ENCODE results near the gene CYP24A1. TPM values are rescaled to one million over a fixed set of nuclear protein-coding genes. Genes with fewer than 3 reads are reported as not detected.

The CYP24A1 gene
- total RNA-seq, 1 donor from 2014 or later: not detected

GRCh38 chr20:54162378-54163009 is 11.3 kb downstream of the CYP24A1 start:
- intact Hi-C loops (cut with DNase I): no loop called here
- no peak for ATAC-seq (ENCODE audit: poor library complexity)
- DNase-seq: no peak

- ATAC-seq (ENCODE audit: poor library complexity) (no peak), DNase-seq (no peak)
- intact Hi-C loops (cut with DNase I): no loop called here
Measured at GRCh38 chr20:54161821-54162149, 12.0 kb downstream of the CYP24A1 start.

- no peak for ATAC-seq (ENCODE audit: poor library complexity)
- intact Hi-C loops (cut with DNase I): no loop called here
- DNase-seq: no peak
Measured at GRCh38 chr20:54161008-54161820, 12.6 kb downstream of the CYP24A1 start.

GRCh38 chr20:54160065-54161007 is 13.4 kb downstream of the CYP24A1 start:
- ATAC-seq (ENCODE audit: poor library complexity) (no peak), DNase-seq (no peak)
- intact Hi-C loops (cut with DNase I): no loop called here

GRCh38 chr20:54158856-54159418 is 14.8 kb downstream of the CYP24A1 start:
- intact Hi-C loops (cut with DNase I): no loop called here
- no peak for DNase-seq
- ATAC-seq (ENCODE audit: poor library complexity): no peak

- DNase-seq: no peak
- ATAC-seq (ENCODE audit: poor library complexity): no peak
- intact Hi-C loops (cut with DNase I): no loop called here
Measured at GRCh38 chr20:54158226-54158625, 15.6 kb downstream of the CYP24A1 start.

- no peak for ATAC-seq (ENCODE audit: poor library complexity)
Measured at GRCh38 chr20:54156981-54157835, 16.6 kb downstream of the CYP24A1 start.

GRCh38 chr20:54156522-54156921 is 17.3 kb downstream of the CYP24A1 start:
- intact Hi-C loops (cut with DNase I): no loop called here
- DNase-seq (no peak), ATAC-seq (ENCODE audit: poor library complexity) (no peak)

More at GRCh38 chr20:54156981-54157835, 16.6 kb downstream of the CYP24A1 start:
- no peak for DNase-seq
- intact Hi-C loops (cut with DNase I): no loop called here

GRCh38 chr20:54155736-54156317 is 18.0 kb downstream of the CYP24A1 start:
- no peak for DNase-seq
- intact Hi-C loops (cut with DNase I): no loop called here
- ATAC-seq (ENCODE audit: poor library complexity): no peak

GRCh38 chr20:54154439-54154838 is 19.3 kb downstream of the CYP24A1 start:
- no peak for ATAC-seq (ENCODE audit: poor library complexity)
- intact Hi-C loops (cut with DNase I): no loop called here

GRCh38 chr20:54153847-54154246 is 19.9 kb downstream of the CYP24A1 start:
- intact Hi-C loops (cut with DNase I): no loop called here
- no peak for DNase-seq
- ATAC-seq (ENCODE audit: poor library complexity): no peak

More at GRCh38 chr20:54154439-54154838, 19.3 kb downstream of the CYP24A1 start:
- DNase-seq: no peak

GRCh38 chr20:54153041-54153327 is 20.8 kb downstream of the CYP24A1 start:
- ATAC-seq (ENCODE audit: poor library complexity): no peak
- intact Hi-C loops (cut with DNase I): no loop called here
- no peak for DNase-seq

- intact Hi-C loops (cut with DNase I): no loop called here
- ATAC-seq (ENCODE audit: poor library complexity) (no peak), DNase-seq (no peak)
Measured at GRCh38 chr20:54152227-54153040, 21.4 kb downstream of the CYP24A1 start.

- intact Hi-C loops (cut with DNase I): no loop called here
- ATAC-seq (ENCODE audit: poor library complexity) (no peak), DNase-seq (no peak)
Measured at GRCh38 chr20:54151511-54152226, 22.1 kb downstream of the CYP24A1 start.

- intact Hi-C loops (cut with DNase I): no loop called here
- ATAC-seq (ENCODE audit: poor library complexity): no peak
Measured at GRCh38 chr20:54151075-54151439, 22.7 kb downstream of the CYP24A1 start.

GRCh38 chr20:54149765-54150264 is 24.0 kb downstream of the CYP24A1 start:
- ATAC-seq (ENCODE audit: poor library complexity) (no peak), DNase-seq (no peak)

More at GRCh38 chr20:54151075-54151439, 22.7 kb downstream of the CYP24A1 start:
- DNase-seq: no peak

More at GRCh38 chr20:54149765-54150264, 24.0 kb downstream of the CYP24A1 start:
- intact Hi-C loops (cut with DNase I): no loop called here
